GM19351 (cell line): ENCODE results near the gene ST6GALNAC3.
"Not testable (repeated sequence)": the region's sequence is repeated elsewhere in the genome, so short reads cannot be mapped to it uniquely, and the experiment has no call there.

Source experiments
- ATAC-seq: cut with Tn5 transposase; IDR thresholded peaks from one replicate; pipeline ENCODE4 v1.9.1; 2021; ENCODE audit warnings: mild to moderate bottlenecking, moderate library complexity; ENCODE audit not compliant: unreplicated experiment

Gene ST6GALNAC3

GRCh38 chr1:76074321-76075187 lies at the start of gene ST6GALNAC3:
ST6GALNAC3 (plus strand) TSS chr1:76074746.
- ATAC-seq: peak; percentile 81

- no peak for ATAC-seq
These were observed 47.2 kb upstream of the ST6GALNAC3 start for GRCh38 chr1:76027341-76027740.

- no peak for ATAC-seq
These were observed 45.2 kb upstream of the ST6GALNAC3 start for GRCh38 chr1:76029331-76029730.

GRCh38 chr1:76031496-76031895 lies 43.0 kb upstream of the ST6GALNAC3 start:
- ATAC-seq: no peak

GRCh38 chr1:76033800-76034475 lies 40.6 kb upstream of the ST6GALNAC3 start:
- no peak for ATAC-seq

GRCh38 chr1:76035053-76035452 lies 39.5 kb upstream of the ST6GALNAC3 start:
- ATAC-seq: no peak

GRCh38 chr1:76037324-76037723 lies 37.2 kb upstream of the ST6GALNAC3 start:
- ATAC-seq: no peak

- ATAC-seq: no peak
These were observed 36.1 kb upstream of the ST6GALNAC3 start for GRCh38 chr1:76038287-76039004.

- ATAC-seq: no peak
These were observed 28.4 kb upstream of the ST6GALNAC3 start for GRCh38 chr1:76046149-76046548.

GRCh38 chr1:76048219-76048618 lies 26.3 kb upstream of the ST6GALNAC3 start:
- ATAC-seq: no peak

- no peak for ATAC-seq
These were observed 25.6 kb upstream of the ST6GALNAC3 start for GRCh38 chr1:76048926-76049325.

- ATAC-seq: no peak
These were observed 25.0 kb upstream of the ST6GALNAC3 start for GRCh38 chr1:76049498-76049897.

- not testable (repeated sequence) for ATAC-seq
These were observed 24.5 kb upstream of the ST6GALNAC3 start for GRCh38 chr1:76050073-76050472.

- ATAC-seq: no peak
These were observed 21.5 kb upstream of the ST6GALNAC3 start for GRCh38 chr1:76053021-76053420.

GRCh38 chr1:76054359-76054758 lies 20.2 kb upstream of the ST6GALNAC3 start:
- ATAC-seq: no peak

GRCh38 chr1:76055987-76056386 lies 18.6 kb upstream of the ST6GALNAC3 start:
- ATAC-seq: no peak

GRCh38 chr1:76059451-76059850 lies 15.1 kb upstream of the ST6GALNAC3 start:
- no peak for ATAC-seq

- no peak for ATAC-seq
These were observed 9.3 kb upstream of the ST6GALNAC3 start for GRCh38 chr1:76065270-76065669.

- no peak for ATAC-seq
These were observed 8.2 kb upstream of the ST6GALNAC3 start for GRCh38 chr1:76066394-76066793.

GRCh38 chr1:76068542-76068941 lies 6.0 kb upstream of the ST6GALNAC3 start:
- no peak for ATAC-seq

GRCh38 chr1:76068953-76069561 lies 5.5 kb upstream of the ST6GALNAC3 start:
- ATAC-seq: no peak
